ENCODE data around the gene COPS3. TPM values are rescaled to one million over a fixed set of nuclear protein-coding genes. Genes with fewer than 3 reads are reported as not detected.

Gene COPS3
- total and polyA plus RNA-seq, 2 of the 8 experiments (the other 6 are each of a cell fraction or from before 2014, with no cell fraction given): 82.9 to 110 TPM

GRCh38 chr17:17205368-17206123 lies 75.5 kb downstream of the COPS3 start:
- FAIRE-seq: no peak
- no peak for DNase-seq (ENCODE audit: low read depth in 1 of 2, low spot score in 2 of 2)
- H3K36me3 ChIP-seq (ENCODE audit: control insufficient read depth in 2 of 4, insufficient read depth in 4 of 4, low read length in 3 of 4): no peaks in the 10 kb centered on the region
- TF ChIP-seq SIX5 (IDR thresholded peaks at IDR 0.05; ENCODE audit: low read depth, low read length) (no peak), TAF1 (IDR thresholded peaks at IDR 0.05; ENCODE audit: low read depth, low read length) (no peak), SRF (IDR thresholded peaks at IDR 0.05; ENCODE audit: low read depth, low read length) (no peak), CTBP2 (IDR thresholded peaks at IDR 0.05; ENCODE audit: borderline replicate concordance, insufficient read depth, insufficient read length, low read length) (no peak), SP1 (IDR thresholded peaks at IDR 0.05; ENCODE audit: low read depth, low read length) (no peak), CREB1 (IDR thresholded peaks at IDR 0.05) (no peak), USF2 (IDR thresholded peaks at IDR 0.05; ENCODE audit: low read length) (no peak), POLR2A (IDR thresholded peaks at IDR 0.05; ENCODE audit: control extremely low read depth in 1 of 2, low read depth in 2 of 2, low read length in 2 of 2) (no peak), TBP (IDR thresholded peaks at IDR 0.05; ENCODE audit: low read depth, low read length) (no peak), JUND (IDR thresholded peaks at IDR 0.05; ENCODE audit: low read length) (no peak), TCF12 (IDR thresholded peaks at IDR 0.05; ENCODE audit: low read depth, low read length) (no peak)

More at GRCh38 chr17:17205368-17206123, 75.5 kb downstream of the COPS3 start:
- ChIA-PET POLR2A (ENCODE audit: partially characterized antibody) (no interaction called here), CTCF (ENCODE audit: partially characterized antibody) (interaction anchor here (1.7 kb wide), 1 partner anchor 63 kb away, joined by 4 read pairs; no protein-coding TSS in a partner anchor)
- H3K9ac ChIP-seq (replicated peaks in 1 of 4; ENCODE audit: extremely low read depth in 1 of 4, low read depth in 3 of 4, low read length in 3 of 4): no peak overlapping the region
- H2BK15ac ChIP-seq (ENCODE audit: low read length): no peak overlapping the region
- peak overlapping the region; percentile 85 for H4K8ac ChIP-seq (ENCODE audit: extremely low read depth, insufficient read depth, low read length)
- 90% methylated on average over 32 of the region's 70 CpGs; no CpG with 5 or more reads in 1 of the 2 experiments for WGBS, 2 experiments (ENCODE audit: extremely low coverage in 1 of 2, insufficient coverage in 1 of 2, insufficient read length in 1 of 2, insufficient replicate concordance in 2 of 2, low coverage in 1 of 2, low lambda C conversion rate in 2 of 2, missing lambda C conversion rate in 1 of 2)
- H2BK20ac ChIP-seq (ENCODE audit: low read length): no peak overlapping the region
- H3K79me2 ChIP-seq (ENCODE audit: control insufficient read depth in 1 of 2, insufficient read depth in 2 of 2, low read length in 2 of 2): no peaks in the 10 kb centered on the region
- H3K4me3 ChIP-seq (ENCODE audit: extremely low read depth in 1 of 4, insufficient read depth in 2 of 4, low read depth in 3 of 4, low read length in 4 of 4): no peak overlapping the region
- no peak overlapping the region for H3K18ac ChIP-seq (ENCODE audit: extremely low read depth, low read length)
- H3K14ac ChIP-seq (ENCODE audit: insufficient read length): no peak overlapping the region
- no peaks in the 10 kb centered on the region for H3K79me1 ChIP-seq (ENCODE audit: low read depth, low read length)
- no peak overlapping the region for H4K91ac ChIP-seq (replicated peaks; ENCODE audit: insufficient read length, low read length)
- H3K56ac ChIP-seq (replicated peaks; ENCODE audit: insufficient read length, low read depth, low read length): no peak overlapping the region
- H4K5ac ChIP-seq (ENCODE audit: insufficient read length, low read depth, low read length): no peak overlapping the region
- H3K23ac ChIP-seq (ENCODE audit: insufficient read length): no peak overlapping the region
- H3K4ac ChIP-seq (replicated peaks; ENCODE audit: insufficient read length, low read depth, low read length): no peak overlapping the region
- no peak overlapping the region for H2AFZ ChIP-seq (ENCODE audit: low read length)
- H4K20me1 ChIP-seq (replicated peaks in 1 of 2; ENCODE audit: control insufficient read depth in 1 of 2, insufficient read depth in 2 of 2, low read length in 2 of 2): no peaks in the 10 kb centered on the region
- H3K4me2 ChIP-seq (ENCODE audit: insufficient read depth in 1 of 2, low read depth in 2 of 2, low read length in 2 of 2): no peak overlapping the region
- no peak overlapping the region for H2BK120ac ChIP-seq (replicated peaks; ENCODE audit: low read depth, low read length)
- H2BK12ac ChIP-seq (ENCODE audit: low read depth, low read length): no peak overlapping the region
- no peak overlapping the region for H3K27ac ChIP-seq (ENCODE audit: low read depth, low read length)
- no peak overlapping the region for H2AK5ac ChIP-seq (ENCODE audit: low read depth, low read length)
- H2BK5ac ChIP-seq (ENCODE audit: low read depth, low read length): no peak overlapping the region
- no peaks in the 10 kb centered on the region for H3K27me3 ChIP-seq (replicated peaks in 1 of 4; ENCODE audit: control insufficient read depth in 3 of 4, extremely low read depth in 1 of 4, insufficient read depth in 3 of 4, low read length in 3 of 4)
- H3K4me1 ChIP-seq (replicated peaks in 1 of 4; ENCODE audit: control insufficient read depth in 3 of 4, insufficient read depth in 4 of 4, low read length in 3 of 4): no peaks in the 10 kb centered on the region; a peak in 1 of 7 replicates
- peaks cover 0 to 3% of the 10 kb centered on the region in 2 experiments; a peak in 1 of 4 replicates for H3K9me3 ChIP-seq (ENCODE audit: insufficient read depth in 2 of 2, low read depth in 1 of 2, low read length in 1 of 2)
- no peaks in the 10 kb centered on the region for H3K23me2 ChIP-seq (ENCODE audit: low read depth, low read length)
